C4-2B (cell line): Measurements from ENCODE around the gene LLGL1.

Experiments used
- CTCF ChIP-seq: fragments of 450-650 bp; conservative IDR thresholded peaks from 2 replicates; pipeline ENCODE4 v1.5.1; 2017; ENCODE audit warnings: mild to moderate bottlenecking
- ZFX ChIP-seq: fragments of 450-650 bp; IDR thresholded peaks from 2 replicates; pipeline ENCODE4 v1.6.1; 2017

DNA sequence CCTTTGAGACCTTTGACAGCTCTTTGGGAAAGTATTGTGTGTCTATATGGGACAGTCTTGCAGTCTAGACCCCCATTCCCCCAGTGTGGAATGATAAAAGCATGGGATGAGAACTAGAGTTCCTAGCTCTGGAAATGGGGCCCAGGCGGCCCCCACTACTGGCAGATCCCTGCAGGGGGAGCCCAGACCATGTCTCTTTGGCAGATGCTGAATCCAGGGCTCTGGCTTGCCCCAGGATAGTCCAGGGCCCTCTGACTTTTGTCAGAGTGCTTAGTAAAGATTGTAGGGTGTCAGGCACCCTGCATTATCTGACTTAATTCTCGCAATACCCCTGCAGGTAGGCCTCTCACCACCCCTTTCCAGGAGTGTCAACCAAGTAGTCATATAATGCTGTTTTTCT, 33.5 kb upstream of the LLGL1 start:
- no peak for TF ChIP-seq ZFX
- TF ChIP-seq CTCF = no peak
